OCI-LY3 (cell line): ENCODE measurements around the gene ELAVL3.

ENCODE experiments used
- CTCF ChIP-seq: fragments of 200-600, 300-600 bp; sonication (generic); IDR thresholded peaks from 2 replicates; pipeline ENCODE4 v1.5.1; 2014; ENCODE audit warnings: antibody characterized with exemption, low read length, low read depth
- EZH2phosphoT487 ChIP-seq: fragments of 200-600 bp; shearing (Covaris generic); IDR thresholded peaks from 2 replicates; pipeline ENCODE4 v1.6.1; 2018; ENCODE audit warnings: antibody characterized with exemption, mixed run types, low read depth

DNA sequence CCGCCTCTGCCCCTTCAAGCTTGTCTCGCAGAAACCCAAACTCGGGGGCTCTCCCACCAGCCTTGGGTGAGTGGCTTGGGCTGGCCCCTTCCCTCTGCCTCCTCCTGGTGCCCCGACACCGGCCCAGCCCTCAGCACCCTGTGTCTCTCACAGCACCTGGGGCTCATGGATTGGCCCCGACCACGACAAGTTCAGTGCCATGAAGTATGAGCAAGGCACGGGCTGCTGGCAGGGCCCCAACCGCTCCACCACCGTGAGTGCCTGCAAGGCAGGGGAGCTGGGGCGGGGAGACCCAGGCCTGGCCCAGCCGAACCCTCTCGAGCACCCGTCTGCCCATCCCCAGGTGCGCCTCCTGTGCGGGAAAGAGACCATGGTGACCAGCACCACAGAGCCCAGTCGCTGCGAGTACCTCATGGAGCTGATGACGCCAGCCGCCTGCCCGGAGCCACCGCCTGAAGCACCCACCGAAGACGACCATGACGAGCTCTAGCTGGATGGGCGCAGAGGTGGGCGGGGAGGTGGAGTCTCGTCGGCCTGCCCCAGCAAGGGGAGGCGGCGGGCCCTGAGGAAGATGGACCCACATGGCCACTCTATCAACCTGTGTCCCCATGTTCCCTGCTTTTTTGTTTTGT, 31.8 kb downstream of the ELAVL3 start:
- no peak for TF ChIP-seq CTCF
- TF ChIP-seq EZH2phosphoT487, result no peak
